Fibroblast of mammary gland (primary cell): ENCODE results near the gene KDM1A.

Experiments used
- DNase-seq: peaks from one replicate; pipeline ENCODE4 v3.0.0-alpha.2; 2010; ENCODE audit warnings: low read depth
- H3K4me3 ChIP-seq: 2 replicates; pipeline ENCODE4 v1.5.1; 2011; ENCODE audit warnings: low read depth, mild to moderate bottlenecking, low read length, moderate library complexity; ENCODE audit not compliant: control insufficient read depth
- CTCF ChIP-seq: conservative IDR thresholded peaks from 2 replicates; pipeline ENCODE4 v1.5.1; 2011; ENCODE audit warnings: low read depth, low read length, inconsistent platforms; ENCODE audit not compliant: control insufficient read depth, insufficient read depth

Gene KDM1A

GRCh38 chr1:23085696-23086095 is 66.4 kb downstream of the KDM1A start:
- no peak overlapping the region for H3K4me3 ChIP-seq
- DNase-seq: no peak
- no peak for TF ChIP-seq CTCF

- TF ChIP-seq CTCF: no peak
- DNase-seq: no peak
Observed at GRCh38 chr1:23088027-23088426, 68.8 kb downstream of the KDM1A start.

DNA sequence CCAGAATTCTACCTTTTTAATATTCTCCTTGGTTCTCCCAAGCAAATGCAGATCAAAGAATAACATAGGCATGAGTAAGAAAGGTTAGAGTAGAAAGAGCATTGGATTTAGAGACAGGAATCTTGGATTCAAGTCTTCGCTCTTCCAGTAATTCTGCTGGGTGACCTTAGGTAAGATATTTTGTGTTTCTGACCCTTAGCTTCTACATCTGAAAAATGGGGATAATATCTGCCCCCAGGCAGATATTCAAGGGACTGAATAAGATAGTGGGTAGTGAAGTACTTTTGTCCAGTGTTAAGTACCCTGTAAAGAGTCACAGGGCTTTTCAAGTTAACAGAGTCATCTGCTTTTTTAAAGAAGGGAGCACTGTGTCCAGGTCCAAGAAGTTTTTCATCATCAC is 70.8 kb downstream of the KDM1A start:
- no peak for DNase-seq
- no peak for TF ChIP-seq CTCF
- H3K4me3 ChIP-seq: no peak overlapping the region

More at GRCh38 chr1:23088027-23088426, 68.8 kb downstream of the KDM1A start:
- no peak overlapping the region for H3K4me3 ChIP-seq

DNA sequence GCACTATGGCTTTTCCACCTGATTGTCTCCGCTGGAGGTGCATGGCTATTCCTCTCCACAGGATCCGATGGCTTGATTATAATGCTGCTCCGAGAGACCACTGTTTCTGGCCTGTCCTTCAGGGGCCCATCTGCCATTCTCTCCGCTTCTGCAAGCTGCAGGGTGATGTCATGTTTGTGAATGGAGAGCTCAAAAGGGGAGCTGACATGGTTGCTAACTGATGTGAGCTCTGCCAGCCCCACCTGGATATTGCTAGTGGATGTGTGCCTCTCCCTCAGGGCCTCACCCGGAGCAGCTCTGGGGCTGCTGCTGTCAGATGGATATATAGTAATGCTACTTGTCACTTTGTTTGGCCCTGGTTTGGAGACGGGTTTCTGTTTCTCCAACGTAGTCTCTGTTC is 72.3 kb downstream of the KDM1A start:
- DNase-seq: no peak
- H3K4me3 ChIP-seq: no peak overlapping the region
- TF ChIP-seq CTCF: no peak

- TF ChIP-seq CTCF: no peak
- no peak overlapping the region for H3K4me3 ChIP-seq
- no peak for DNase-seq
Observed at GRCh38 chr1:23092447-23092846, 73.2 kb downstream of the KDM1A start.

DNA sequence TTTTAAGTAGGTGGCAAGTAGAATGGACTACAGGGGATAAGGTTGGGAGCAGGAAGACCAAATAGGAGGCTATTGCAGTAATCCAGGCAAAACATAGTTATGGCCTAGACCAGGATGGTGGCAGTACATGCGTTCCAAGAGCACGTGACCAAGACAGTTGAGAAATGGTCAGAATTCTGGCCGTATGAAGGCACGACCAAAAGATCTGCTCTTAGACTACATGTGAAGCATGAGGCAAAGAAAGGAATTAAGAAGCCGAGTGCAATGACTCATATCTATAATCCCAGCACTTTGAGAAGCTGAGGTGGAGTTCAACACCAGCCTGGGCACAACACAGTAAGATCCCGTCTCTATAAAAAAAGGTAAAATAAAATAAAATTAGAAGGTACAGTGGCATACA is 78.0 kb downstream of the KDM1A start:
- TF ChIP-seq CTCF: no peak
- no peak overlapping the region for H3K4me3 ChIP-seq
- no peak for DNase-seq
